ENCODE measurements around the gene RAB1A.

The RAB1A gene

DNA sequence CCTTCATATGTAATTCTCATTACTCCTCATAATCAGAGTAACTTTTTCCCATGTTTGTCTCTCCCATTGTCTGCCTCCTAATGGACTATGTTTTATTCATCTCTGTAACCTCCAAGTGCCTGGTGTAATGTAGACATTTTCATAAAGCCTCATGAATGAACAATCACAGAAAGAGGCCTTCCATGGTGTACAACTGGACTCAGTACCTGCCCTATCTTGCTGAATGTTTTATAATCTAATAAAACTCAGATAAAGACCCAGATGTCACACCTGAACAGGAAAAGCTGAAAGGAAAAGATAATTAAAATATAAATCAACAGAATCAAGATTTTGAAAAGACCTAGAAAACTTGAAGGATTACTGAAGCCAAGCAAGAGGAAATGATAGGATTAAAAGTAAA is 36.7 kb downstream of the RAB1A start:
- TF ChIP-seq, protein P1, sequence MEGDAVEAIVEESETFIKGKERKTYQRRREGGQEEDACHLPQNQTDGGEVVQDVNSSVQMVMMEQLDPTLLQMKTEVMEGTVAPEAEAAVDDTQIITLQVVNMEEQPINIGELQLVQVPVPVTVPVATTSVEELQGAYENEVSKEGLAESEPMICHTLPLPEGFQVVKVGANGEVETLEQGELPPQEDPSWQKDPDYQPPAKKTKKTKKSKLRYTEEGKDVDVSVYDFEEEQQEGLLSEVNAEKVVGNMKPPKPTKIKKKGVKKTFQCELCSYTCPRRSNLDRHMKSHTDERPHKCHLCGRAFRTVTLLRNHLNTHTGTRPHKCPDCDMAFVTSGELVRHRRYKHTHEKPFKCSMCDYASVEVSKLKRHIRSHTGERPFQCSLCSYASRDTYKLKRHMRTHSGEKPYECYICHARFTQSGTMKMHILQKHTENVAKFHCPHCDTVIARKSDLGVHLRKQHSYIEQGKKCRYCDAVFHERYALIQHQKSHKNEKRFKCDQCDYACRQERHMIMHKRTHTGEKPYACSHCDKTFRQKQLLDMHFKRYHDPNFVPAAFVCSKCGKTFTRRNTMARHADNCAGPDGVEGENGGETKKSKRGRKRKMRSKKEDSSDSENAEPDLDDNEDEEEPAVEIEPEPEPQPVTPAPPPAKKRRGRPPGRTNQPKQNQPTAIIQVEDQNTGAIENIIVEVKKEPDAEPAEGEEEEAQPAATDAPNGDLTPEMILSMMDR (IDR thresholded peaks at IDR 0.05), result no peak

DNA sequence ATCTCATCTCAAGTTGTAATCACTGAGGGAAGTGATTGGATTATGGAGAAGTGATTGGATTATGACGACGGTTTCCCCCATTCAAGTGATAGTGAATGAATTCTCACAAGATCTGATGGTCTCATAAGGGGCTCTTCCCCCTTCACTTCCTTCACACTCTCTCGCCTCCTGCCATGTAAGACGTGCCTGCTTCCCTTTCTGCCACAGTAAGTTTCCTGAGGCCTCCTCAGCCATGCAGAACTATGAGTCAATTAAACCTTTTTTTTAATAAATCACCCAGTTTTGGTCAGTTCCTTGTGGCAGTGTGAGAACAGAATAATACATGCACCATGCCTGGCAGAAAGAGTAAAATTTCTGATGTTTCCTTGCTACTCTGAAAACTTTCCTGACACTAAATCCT is 37.1 kb downstream of the RAB1A start:
- TF ChIP-seq, protein P1 (IDR thresholded peaks at IDR 0.05), result no peak

DNA sequence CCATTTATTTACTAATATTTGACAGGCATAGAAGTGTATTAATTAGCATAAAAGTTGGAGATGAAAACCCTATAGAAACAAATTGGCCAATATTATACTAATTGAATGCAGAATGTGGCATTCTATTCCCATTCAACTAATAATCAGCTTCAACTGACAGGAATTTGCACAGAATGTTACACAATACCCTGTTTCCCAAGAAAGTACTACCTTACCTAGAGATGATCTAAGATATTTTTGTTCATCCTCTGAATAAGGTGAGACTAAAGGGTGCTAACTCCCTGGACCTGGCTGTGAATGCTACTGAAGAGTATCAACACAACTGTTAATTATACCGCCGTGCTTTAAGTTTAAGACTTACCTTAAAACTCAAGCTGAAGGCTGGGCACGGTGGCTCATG is 44.8 kb downstream of the RAB1A start:
- TF ChIP-seq, protein P1 (IDR thresholded peaks at IDR 0.05), result no peak

DNA sequence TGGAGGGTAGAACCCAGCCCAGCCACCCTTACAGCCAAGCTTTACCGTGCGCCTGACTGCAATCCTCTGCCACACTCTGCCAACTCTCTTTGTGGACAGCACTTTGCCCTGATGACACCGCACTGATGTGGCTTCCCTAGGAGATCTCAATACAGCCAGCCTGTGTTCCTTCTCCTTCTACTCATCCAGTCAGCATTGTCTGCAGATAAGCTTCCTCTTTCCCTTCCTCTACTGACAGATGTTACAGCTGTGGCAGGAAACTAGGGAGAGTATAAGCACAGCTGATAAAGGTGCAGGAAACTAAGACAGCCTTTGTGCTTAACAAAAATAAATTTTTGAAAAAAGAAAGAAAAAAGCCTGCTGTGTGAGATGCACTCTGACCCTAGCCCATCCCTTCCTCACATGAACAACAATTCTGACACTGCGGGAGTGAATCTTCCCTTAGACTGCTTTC is 48.6 kb downstream of the RAB1A start:
- TF ChIP-seq, protein P1 (IDR thresholded peaks at IDR 0.05), result no peak

DNA sequence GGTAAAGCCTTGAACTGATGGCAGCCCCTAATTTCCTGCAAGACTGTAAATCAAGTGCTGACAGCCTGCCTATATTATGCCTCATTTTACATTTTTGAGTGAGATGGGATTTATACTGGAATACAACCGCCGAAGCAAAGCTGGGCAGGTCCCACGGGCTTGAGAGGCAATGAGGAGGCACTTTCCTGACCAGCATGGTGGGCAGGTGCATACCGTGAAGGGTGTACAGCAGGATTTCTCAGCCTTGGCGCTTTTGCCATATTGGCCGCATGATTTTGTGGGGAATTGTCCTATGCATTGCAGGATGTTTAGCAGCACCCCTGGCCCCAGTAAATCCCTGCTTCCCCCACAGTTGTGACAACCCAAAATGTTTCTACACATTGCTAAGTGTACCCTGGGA is 50.9 kb downstream of the RAB1A start:
- TF ChIP-seq, protein P1 (IDR thresholded peaks at IDR 0.05), result no peak

DNA sequence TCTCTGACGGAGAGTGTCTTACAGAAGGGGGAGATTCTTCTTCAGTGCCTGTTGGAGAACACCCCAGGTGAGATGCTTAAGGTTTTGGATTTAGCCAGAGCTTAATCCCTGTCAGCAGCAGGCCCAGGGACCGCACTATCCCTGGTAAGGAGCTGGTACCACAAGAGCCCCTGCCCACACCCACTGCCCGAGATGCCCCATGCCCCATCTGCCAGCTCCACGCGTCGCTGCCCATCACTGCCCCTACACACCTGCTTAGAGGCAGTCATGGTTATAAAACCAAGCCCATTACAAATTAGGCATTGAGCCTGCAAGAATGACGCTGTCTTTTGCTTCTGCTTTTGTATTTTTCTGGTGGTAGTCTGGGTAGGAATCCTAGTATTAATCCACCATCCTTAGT is 52.0 kb downstream of the RAB1A start:
- TF ChIP-seq, protein P1 (IDR thresholded peaks at IDR 0.05), result no peak

DNA sequence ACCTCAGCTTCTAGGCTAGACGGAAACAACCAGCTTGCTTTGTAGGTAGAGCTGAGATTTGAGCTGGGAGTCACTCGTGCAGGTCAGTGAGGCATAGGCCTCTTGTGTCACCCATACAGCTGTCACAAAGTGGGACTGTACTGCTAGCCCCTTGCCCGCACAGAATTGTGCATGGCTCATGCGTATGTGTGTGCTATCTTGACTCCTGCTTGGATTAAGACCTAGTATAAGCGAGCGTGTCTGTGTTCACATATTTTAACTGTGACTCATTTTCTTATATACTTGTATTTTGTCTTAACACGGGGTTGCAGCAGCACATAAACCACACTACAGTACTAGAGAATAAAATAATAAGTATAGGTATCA is 53.6 kb downstream of the RAB1A start:
- TF ChIP-seq, protein P1 (IDR thresholded peaks at IDR 0.05), result no peak

DNA sequence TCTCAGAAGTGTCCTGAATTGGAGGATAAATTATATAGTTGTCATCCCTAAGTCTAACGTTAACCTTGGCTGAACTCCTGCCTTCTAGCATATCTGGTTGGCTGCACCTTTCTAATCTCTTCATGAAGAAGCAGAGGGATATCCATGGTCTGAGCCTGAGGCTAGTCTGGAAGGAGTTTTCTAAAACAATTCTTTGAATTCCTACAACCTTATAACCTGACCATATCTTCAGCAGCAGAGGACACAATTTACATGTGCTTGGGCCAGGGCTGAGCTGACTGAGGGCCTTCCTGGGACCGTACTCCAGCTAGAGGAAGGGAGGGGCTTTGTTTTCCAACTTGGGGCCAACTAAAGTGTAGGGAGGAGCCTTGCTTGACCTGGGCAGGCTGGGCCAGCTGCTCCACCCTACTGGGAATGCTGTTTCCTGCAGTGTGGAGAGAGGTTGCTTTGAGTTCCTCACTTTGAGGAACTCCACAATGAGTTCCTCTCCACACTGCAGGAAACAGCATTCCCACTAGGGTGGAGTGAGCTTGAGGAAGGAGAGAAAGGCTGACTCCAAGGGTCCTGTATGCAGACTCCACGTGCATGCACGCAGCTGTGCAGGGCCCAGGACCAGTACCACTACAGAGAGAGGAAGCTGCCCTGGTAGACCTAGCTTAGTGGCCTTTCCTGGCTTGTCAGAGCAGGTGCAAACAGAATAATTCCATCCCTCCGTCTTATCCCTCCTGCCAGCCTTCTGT is 54.1 kb downstream of the RAB1A start:
- TF ChIP-seq, protein P1 (IDR thresholded peaks at IDR 0.05), result no peak
